ENCODE data around the gene IFNLR1.

The IFNLR1 gene

GRCh38 chr1:24186031-24186710, 918 bp downstream of the IFNLR1 start:
- H3K27ac ChIP-seq = peak overlapping the region; percentile 77
- TF ChIP-seq CTCF (conservative IDR thresholded peaks at IDR 0.05) = no peak

GRCh38 chr1:24185076-24185475, 2.0 kb downstream of the IFNLR1 start:
- no peak for TF ChIP-seq CTCF (conservative IDR thresholded peaks at IDR 0.05)
- no peak overlapping the region for H3K27ac ChIP-seq

- no peak for TF ChIP-seq CTCF (conservative IDR thresholded peaks at IDR 0.05)
- H3K27ac ChIP-seq = no peak overlapping the region
These were observed 5.0 kb downstream of the IFNLR1 start for GRCh38 chr1:24182061-24182460.

GRCh38 chr1:24181619-24182018, 5.5 kb downstream of the IFNLR1 start:
- no peak overlapping the region for H3K27ac ChIP-seq
- TF ChIP-seq CTCF (conservative IDR thresholded peaks at IDR 0.05) = no peak

GRCh38 chr1:24180676-24181075, 6.4 kb downstream of the IFNLR1 start:
- H3K27ac ChIP-seq = no peak overlapping the region
- no peak for TF ChIP-seq CTCF (conservative IDR thresholded peaks at IDR 0.05)

- TF ChIP-seq CTCF (conservative IDR thresholded peaks at IDR 0.05) = no peak
- H3K27ac ChIP-seq = no peak overlapping the region
These were observed 7.7 kb downstream of the IFNLR1 start for GRCh38 chr1:24179251-24179840.

GRCh38 chr1:24178407-24178806, 8.7 kb downstream of the IFNLR1 start:
- TF ChIP-seq CTCF (conservative IDR thresholded peaks at IDR 0.05) = no peak
- H3K27ac ChIP-seq = no peak overlapping the region

All from VCaP (cell line).